GM12873 (cell line): Measurements from ENCODE around the gene POLE.

ENCODE experiments used
- TF ChIP-seq, protein P1 (sequence below): IDR thresholded peaks from 2 replicates; pipeline ENCODE4 v1.5.1; 2012; ENCODE audit warnings: low read depth, mild to moderate bottlenecking, moderate library complexity, low read length, control low read depth; ENCODE audit not compliant: insufficient read depth; ENCODE audit errors: missing control alignments

POLE gene

DNA sequence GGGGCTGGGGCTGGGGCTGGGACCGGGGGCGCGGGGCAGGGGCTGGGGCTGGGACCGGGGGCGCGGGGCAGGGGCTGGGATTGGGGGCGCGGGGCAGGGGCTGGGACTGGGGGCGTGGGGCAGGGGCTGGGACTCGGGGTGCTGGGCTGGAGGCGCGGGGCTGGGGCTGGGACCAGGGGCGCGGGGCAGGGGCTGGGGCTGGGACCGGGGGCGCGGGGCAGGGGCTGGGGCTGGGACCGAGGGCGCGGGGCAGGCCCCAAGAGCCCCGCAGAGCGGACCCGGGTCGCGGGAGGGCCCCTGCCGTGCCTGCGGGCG is 68.1 kb downstream of the POLE start:
- TF ChIP-seq, protein P1, sequence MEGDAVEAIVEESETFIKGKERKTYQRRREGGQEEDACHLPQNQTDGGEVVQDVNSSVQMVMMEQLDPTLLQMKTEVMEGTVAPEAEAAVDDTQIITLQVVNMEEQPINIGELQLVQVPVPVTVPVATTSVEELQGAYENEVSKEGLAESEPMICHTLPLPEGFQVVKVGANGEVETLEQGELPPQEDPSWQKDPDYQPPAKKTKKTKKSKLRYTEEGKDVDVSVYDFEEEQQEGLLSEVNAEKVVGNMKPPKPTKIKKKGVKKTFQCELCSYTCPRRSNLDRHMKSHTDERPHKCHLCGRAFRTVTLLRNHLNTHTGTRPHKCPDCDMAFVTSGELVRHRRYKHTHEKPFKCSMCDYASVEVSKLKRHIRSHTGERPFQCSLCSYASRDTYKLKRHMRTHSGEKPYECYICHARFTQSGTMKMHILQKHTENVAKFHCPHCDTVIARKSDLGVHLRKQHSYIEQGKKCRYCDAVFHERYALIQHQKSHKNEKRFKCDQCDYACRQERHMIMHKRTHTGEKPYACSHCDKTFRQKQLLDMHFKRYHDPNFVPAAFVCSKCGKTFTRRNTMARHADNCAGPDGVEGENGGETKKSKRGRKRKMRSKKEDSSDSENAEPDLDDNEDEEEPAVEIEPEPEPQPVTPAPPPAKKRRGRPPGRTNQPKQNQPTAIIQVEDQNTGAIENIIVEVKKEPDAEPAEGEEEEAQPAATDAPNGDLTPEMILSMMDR: no peak

DNA sequence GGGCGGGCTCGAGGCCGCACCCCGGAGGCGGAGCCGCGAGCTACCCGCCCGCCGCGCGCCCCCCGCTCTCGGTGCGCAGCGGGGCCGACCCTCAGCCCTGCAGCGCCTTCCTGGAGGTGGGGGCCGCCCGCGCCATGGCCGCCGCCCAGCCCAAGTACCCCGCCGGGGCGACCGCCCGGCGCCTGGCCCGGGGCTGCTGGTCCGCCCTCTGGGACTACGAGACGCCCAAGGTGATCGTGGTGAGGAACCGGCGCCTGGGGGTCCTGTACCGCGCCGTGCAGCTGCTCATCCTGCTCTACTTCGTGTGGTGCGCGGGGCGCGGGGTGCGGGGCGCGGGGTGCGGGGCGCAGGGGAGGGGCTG is 68.5 kb downstream of the POLE start, which contains the start of gene P2RX2:
Gene P2RX2, plus strand, starts transcription at position 94 of the 361 bp plus-strand sequence. Its CDS starts 41 bp downstream, at position 135.
- TF ChIP-seq, protein P1: no peak

DNA sequence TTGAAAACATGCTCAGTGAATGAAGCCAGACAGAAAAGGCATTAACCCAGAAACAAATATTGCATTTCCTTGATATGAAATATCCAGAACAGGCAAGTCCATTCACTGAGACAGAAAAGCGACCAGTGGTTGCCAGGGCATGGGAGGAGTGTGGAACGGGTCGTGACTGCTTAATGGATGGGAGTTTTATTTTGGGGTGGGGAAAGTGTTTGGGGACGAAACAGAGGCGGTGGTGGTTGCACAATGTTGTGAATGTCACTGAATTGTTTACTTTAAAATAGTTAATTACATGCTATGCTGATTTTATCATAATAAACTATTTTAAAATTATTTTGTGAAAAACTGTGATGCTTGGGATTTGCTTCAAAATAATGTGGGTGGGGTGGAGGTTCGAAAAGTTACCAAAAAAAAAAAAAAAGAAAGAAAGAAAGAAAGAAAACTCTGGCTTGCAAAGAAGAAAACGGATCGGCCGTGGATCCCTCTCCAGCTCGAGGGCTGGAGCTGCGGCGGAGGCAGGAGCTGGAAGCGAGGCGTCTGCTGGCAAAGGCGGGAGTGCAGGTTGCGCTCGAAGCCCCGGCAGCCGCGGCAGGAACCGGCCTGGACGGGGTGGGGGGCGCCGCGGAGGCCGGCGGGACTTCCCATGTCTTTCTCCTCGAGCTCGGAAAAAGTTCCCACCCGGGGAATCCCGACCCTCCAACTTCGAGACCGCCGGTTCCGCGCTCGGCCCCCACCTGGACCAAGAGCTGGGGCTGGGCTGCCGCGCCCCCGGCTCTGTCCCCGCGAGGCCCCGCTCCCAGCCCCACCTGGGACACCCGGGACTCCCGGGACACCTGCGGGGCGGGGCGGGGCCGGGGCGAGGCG is 69.1 kb downstream of the POLE start:
- TF ChIP-seq, protein P1: no peak

DNA sequence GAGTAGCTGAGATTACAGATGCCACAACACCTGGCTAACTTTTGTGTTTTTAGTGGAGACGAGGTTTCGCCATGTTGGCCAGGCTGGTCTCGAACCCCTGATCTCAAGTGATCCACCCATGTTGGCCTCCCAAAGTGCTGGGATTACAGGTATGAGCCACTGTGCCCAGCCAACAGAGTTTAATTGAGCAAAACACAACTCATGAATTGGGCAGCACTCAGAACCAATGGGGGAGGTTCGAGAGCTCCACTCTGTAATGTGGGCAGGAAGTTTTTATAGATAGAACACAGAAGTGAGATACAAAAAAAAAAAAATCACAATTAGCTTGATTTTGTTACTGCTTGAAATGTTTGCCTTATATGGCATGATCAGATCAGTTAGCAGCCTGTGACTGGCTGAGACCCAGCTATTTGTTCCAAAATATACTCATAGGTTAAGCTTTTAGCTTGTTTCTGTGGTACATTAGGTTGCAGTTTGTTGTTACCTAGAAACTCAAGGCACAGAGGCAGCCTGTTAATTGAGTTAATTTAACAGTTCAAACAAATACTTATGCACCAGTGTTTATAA is 69.9 kb downstream of the POLE start:
- TF ChIP-seq, protein P1: no peak

DNA sequence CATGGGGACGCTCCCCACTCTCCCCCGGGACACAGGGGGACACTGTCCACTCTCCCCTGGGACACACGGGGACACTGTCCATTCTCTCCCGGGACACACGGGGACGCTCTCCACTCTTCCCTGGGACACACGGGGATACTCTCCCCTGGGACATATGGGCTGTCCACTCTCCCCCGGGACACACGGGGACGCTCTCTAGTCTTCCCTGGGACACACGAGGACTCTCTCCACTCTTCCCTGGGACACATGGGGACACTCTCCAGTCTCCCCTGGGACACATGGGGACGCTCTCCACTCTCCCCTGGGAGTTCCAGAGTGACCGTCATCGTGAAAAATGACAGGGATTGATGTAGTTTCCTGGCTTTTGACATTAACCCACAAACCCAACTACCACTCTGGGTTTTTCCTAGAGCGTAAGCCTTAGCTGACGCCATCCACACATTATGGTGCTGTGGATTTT is 71.5 kb downstream of the POLE start:
- TF ChIP-seq, protein P1: no peak

DNA sequence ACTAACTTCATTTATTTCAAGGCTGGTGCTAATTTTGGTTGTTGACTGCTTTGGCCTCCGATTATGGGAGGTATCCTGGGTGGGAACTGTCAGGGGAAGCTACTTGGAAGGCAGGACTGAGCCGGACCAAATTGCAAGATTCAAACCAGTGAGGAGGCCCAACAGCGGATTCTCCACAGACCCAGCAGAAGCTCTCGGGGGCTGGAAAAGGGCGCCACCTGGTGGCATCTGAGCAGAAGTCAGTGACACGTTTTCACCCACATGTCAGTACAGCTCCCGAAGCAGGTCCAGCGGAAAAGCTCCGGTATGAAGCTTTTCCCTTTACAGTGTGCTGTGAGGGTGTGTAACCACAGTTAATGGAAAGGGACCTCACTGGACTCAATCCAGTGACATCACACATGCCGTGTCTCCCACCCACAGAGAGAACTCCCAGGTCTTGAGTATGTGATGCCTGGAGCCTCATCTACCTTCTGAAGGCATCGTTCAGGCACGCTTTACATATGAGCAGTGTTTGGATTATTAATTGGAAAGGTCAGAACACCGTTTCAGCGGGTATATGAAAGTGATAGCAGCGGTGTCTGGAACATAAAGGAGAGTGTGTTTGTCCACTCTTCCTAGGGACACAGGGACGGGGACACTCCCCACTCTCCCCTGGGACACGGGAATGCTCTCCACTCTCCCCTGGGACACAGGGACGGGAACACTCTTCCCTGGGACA is 72.1 kb downstream of the POLE start:
- TF ChIP-seq, protein P1: peak; percentile 93

DNA sequence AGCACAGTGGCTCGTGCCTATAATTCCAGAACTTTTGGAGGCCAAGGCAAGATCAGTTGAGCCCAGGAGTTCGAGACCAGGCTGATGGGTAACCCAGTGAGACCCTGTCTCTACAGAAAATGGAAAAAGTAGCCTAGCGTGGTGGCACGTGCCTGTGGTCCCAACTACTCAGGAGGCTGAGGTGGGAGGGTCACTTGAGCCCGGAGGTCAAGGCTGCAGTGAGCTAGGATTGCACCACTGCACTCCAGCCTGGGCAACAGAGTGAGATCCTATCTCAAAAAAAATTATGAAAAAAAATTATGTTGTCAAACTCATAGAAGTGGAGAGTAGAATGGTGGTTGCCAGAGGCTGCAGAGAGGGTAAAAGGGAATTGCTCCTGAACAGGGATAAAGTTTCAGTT is 73.1 kb downstream of the POLE start:
- TF ChIP-seq, protein P1: no peak
